ENCODE measurements around the gene OR51D1. TPM values are rescaled to one million over a fixed set of nuclear protein-coding genes. Genes with fewer than 3 reads are reported as not detected.

Gene OR51D1
- total RNA-seq, 1 donor from 2014 or later: not detected

GRCh38 chr11:4644233-4644632 is 7.0 kb downstream of the OR51D1 start:
- DNase-seq (ENCODE audit: low read depth): no peak

GRCh38 chr11:4645974-4646373 is 8.7 kb downstream of the OR51D1 start:
- no peak for DNase-seq (ENCODE audit: low read depth)

- no peak for DNase-seq (ENCODE audit: low read depth)
Observed at GRCh38 chr11:4647766-4648165, 10.5 kb downstream of the OR51D1 start.

GRCh38 chr11:4654635-4655369 is 17.5 kb downstream of the OR51D1 start:
- no peak for DNase-seq (ENCODE audit: low read depth)

GRCh38 chr11:4658629-4659445 is 21.6 kb downstream of the OR51D1 start:
- DNase-seq (ENCODE audit: low read depth): peak; percentile 19

- DNase-seq (ENCODE audit: low read depth): no peak
Observed at GRCh38 chr11:4662876-4663275, 25.6 kb downstream of the OR51D1 start.

DNA sequence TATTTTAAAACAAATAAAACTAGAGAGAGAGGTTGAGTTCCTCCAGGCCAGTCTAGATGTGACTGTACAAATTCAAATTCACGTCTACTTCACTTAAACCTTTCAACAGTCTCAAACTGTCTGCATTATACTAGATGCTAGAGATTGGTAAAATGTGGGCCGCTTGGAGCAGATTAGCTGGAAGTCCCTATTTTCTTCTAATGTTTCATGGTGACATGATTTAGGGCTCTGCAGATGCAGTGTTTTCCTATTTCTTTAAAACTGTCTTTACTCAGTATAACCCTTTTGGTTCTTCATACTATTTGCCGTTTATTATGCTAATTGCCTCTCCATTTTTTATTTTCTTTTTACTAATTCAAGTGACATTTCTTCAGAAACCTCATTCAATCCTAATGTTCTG is 26.9 kb downstream of the OR51D1 start:
- no peak for DNase-seq (ENCODE audit: low read depth)

- no peak for DNase-seq (ENCODE audit: low read depth)
Observed at GRCh38 chr11:4664786-4665185, 27.5 kb downstream of the OR51D1 start.

DNA sequence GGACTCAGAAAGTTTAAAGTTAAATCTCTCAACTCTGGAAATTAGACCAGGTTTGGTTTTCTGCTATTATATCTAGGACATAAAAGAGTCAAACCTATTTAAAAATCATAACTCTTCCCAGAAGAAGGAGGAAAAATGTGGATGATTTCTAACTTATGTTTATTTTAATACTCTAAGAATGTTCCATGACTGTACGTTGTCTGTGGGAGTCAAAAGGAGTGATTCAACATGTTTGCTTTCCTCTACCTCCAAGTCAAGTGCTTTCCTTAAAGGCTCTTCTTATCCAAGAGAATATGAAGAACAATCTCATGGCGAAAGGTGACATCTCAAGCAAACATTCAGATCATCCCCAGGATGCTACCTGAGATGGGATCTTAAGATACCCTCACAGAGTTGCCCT is 28.1 kb downstream of the OR51D1 start:
- DNase-seq (ENCODE audit: low read depth): no peak

- no peak for DNase-seq (ENCODE audit: low read depth)
Observed at GRCh38 chr11:4671741-4672140, 34.5 kb downstream of the OR51D1 start.

- DNase-seq (ENCODE audit: low read depth): peak; percentile 19
Observed at GRCh38 chr11:4672470-4672869, 35.2 kb downstream of the OR51D1 start.

- no peak for DNase-seq (ENCODE audit: low read depth)
Observed at GRCh38 chr11:4673781-4674180, 36.5 kb downstream of the OR51D1 start.

- DNase-seq (ENCODE audit: low read depth): no peak
Observed at GRCh38 chr11:4677948-4678347, 40.7 kb downstream of the OR51D1 start.

DNA sequence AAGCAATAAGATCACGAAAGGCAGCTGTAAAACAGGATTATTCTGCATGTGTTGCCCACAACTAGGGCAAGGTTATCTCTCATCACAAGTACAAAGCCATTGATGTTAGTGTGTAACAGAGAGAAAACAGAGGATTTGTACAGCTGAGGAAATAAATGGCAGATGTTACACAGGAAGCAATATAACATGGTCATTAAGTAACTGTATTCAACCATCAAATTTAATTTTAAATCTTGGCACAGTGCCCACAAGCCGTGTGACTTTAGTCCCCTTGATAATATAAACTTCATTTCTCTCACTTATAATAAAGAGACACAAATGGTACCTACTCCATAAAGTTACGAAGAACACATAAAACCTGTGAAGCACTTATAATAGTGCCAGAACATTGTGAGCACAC is 43.1 kb downstream of the OR51D1 start:
- no peak for DNase-seq (ENCODE audit: low read depth)

- peak; percentile 18 for DNase-seq (ENCODE audit: low read depth)
Observed at GRCh38 chr11:4682623-4683419, 45.5 kb downstream of the OR51D1 start.

GRCh38 chr11:4684631-4685285 is 47.5 kb downstream of the OR51D1 start:
- no peak for DNase-seq (ENCODE audit: low read depth)

Other genes starting within 250 kb of the OR51D1 start
- 26.5 and 36.5 TPM in 2 replicates for gene TRIM21, start 243.8 kb upstream of the OR51D1 start, total RNA-seq
- not detected in 2 replicates for gene OR52K2, start 188.2 kb upstream of the OR51D1 start, total RNA-seq
- not detected in 2 replicates for gene OR52K1, start 154.8 kb upstream of the OR51D1 start, total RNA-seq
- gene OR52M1, start 92.3 kb upstream of the OR51D1 start, total RNA-seq: not detected in 2 replicates
- not detected in 2 replicates for gene OR52I2, start 55.7 kb upstream of the OR51D1 start, total RNA-seq
- gene OR52I1, start 43.4 kb upstream of the OR51D1 start, total RNA-seq: not detected in 2 replicates
- 10.4 and 24.4 TPM in 2 replicates for gene TRIM68, start 29.2 kb upstream of the OR51D1 start, total RNA-seq
- not detected in 2 replicates for gene OR51E1, start 6.5 kb downstream of the OR51D1 start, total RNA-seq
- gene OR51E2, start 60.4 kb downstream of the OR51D1 start, total RNA-seq: not detected in 2 replicates
- gene MMP26, start 67.3 kb downstream of the OR51D1 start, total RNA-seq: not detected in 2 replicates
- not detected in 2 replicates for gene OR51F1, start 132.5 kb downstream of the OR51D1 start, total RNA-seq
- gene OR52R1, start 166.9 kb downstream of the OR51D1 start, total RNA-seq: not detected in 2 replicates
- not detected in 2 replicates for gene OR51F2, start 183.8 kb downstream of the OR51D1 start, total RNA-seq
- not detected in 2 replicates for gene OR51S1, start 211.7 kb downstream of the OR51D1 start, total RNA-seq
- gene OR51T1, start 244.4 kb downstream of the OR51D1 start, total RNA-seq: not detected in 2 replicates

All from renal cortical epithelial cell (primary cell).